B cell (primary cell): ENCODE results near the gene ARID4A. TPM values are rescaled to one million over a fixed set of nuclear protein-coding genes. Genes with fewer than 3 reads are reported as not detected.
"Not testable (repeated sequence)": the region's sequence is repeated elsewhere in the genome, so short reads cannot be mapped to it uniquely, and the experiment has no call there.

Source experiments
- ATAC-seq: fragments of 200-7000 bp; cut with Tn5 transposase; one replicate; pipeline ENCODE4 v1.10.0; 2021; ENCODE audit warnings: low read depth, mild to moderate bottlenecking, moderate number of reproducible peaks, moderate library complexity
- CTCF ChIA-PET: fragments of 350-600 bp; sonication (Branson Sonifier 250); formaldehyde crosslinking; loops from one replicate; lab custom pipeline; 2021; ENCODE audit warnings: antibody characterized with exemption, inconsistent platforms; lab: Charles Lee
- POLR2A ChIA-PET: fragments of 350-600 bp; sonication (Branson Sonifier 250); formaldehyde crosslinking; loops from one replicate; lab custom pipeline; 2021; ENCODE audit warnings: antibody characterized with exemption; lab: Charles Lee
- DNase-seq: peaks from one replicate; pipeline ENCODE4 v3.0.0; 2013
- H2AFZ ChIP-seq: 2 replicates; pipeline ENCODE4 v1.6.1; 2012; ENCODE audit warnings: mild to moderate bottlenecking, low read depth, low read length; ENCODE audit not compliant: insufficient read depth, poor library complexity, severe bottlenecking
- H3K27ac ChIP-seq, 2 donors: 1 replicate in 1 of 2; 2 replicates in 1 of 2; pipeline ENCODE4 v1.5.1; 2012 to 2013; ENCODE audit warnings: low read length in 2 of 2, mild to moderate bottlenecking in 2 of 2, moderate library complexity in 1 of 2
- H3K27me3 ChIP-seq, 4 experiments: fragments of 200-600 bp in 1 of 4; sonication (generic) in 1 of 4; replicated peaks in 1 of 4; 1 replicate in 2 of 4; 2 replicates in 2 of 4; pipeline versions ENCODE4 v1.6.1 to v1.7.0; 2013 to 2016; ENCODE audit warnings: low read length in 3 of 4, mild to moderate bottlenecking in 2 of 4, mixed read lengths in 1 of 4, moderate library complexity in 1 of 4; ENCODE audit not compliant: insufficient read depth in 4 of 4, control insufficient read depth in 3 of 4; ENCODE audit errors: control extremely low read depth in 1 of 4
- H3K36me3 ChIP-seq, 2 experiments: replicated peaks in 1 of 2; 1 replicate in 1 of 2; 2 replicates in 1 of 2; pipeline versions ENCODE4 v1.6.1 to v1.7.1; 2013; ENCODE audit warnings: low read length in 1 of 2; ENCODE audit not compliant: insufficient read depth in 2 of 2, control insufficient read depth in 1 of 2; ENCODE audit errors: control extremely low read depth in 1 of 2, extremely low read depth in 1 of 2
- H3K4me1 ChIP-seq, 2 donors: fragments of 200-600 bp in 1 of 2; sonication (generic) in 1 of 2; 1 replicate in 1 of 2; 2 replicates in 1 of 2; pipeline versions ENCODE4 v1.5.1 to v1.6.1; 2013 to 2017; ENCODE audit warnings: low read length in 2 of 2; ENCODE audit not compliant: control insufficient read depth in 2 of 2, insufficient read depth in 2 of 2
- H3K4me2 ChIP-seq: replicated peaks from 2 replicates; pipeline ENCODE3; 2012; ENCODE audit warnings: mild to moderate bottlenecking, low read depth, low read length; ENCODE audit not compliant: poor library complexity, severe bottlenecking
- H3K4me3 ChIP-seq, 5 experiments: fragments of 200-600 bp in 1 of 5; sonication (generic) in 1 of 5; 1 replicate in 3 of 5; 2 replicates in 2 of 5; pipeline versions ENCODE4 v1.5.1 to v1.7.0; 2011 to 2016; ENCODE audit warnings: low read length in 4 of 5, mild to moderate bottlenecking in 4 of 5, low read depth in 2 of 5, control low read depth in 1 of 5, moderate library complexity in 1 of 5; ENCODE audit not compliant: insufficient read depth in 1 of 5; ENCODE audit errors: control extremely low read depth in 1 of 5, extremely low read depth in 1 of 5
- H3K79me2 ChIP-seq: fragments of 200-600 bp; sonication (generic); one replicate; pipeline ENCODE4 v1.6.0; 2016; ENCODE audit warnings: low read length; ENCODE audit not compliant: control insufficient read depth, insufficient read depth
- H3K9ac ChIP-seq: fragments of 200-600 bp; sonication (generic); 2 replicates; pipeline ENCODE4 v1.6.1; 2017; ENCODE audit warnings: mild to moderate bottlenecking, low read length, moderate library complexity
- H3K9me3 ChIP-seq, 3 donors: one replicate each; pipeline versions ENCODE4 v1.6.1 to v1.7.1; 2013; ENCODE audit warnings: low read length in 2 of 3; ENCODE audit not compliant: control insufficient read depth in 2 of 3, insufficient read depth in 1 of 3; ENCODE audit errors: control extremely low read depth in 1 of 3
- H4K20me1 ChIP-seq: 2 replicates; pipeline ENCODE4 v1.6.0; 2012; ENCODE audit warnings: mild to moderate bottlenecking, low read length; ENCODE audit not compliant: insufficient read depth, control insufficient read depth, poor library complexity, severe bottlenecking
- H3K27ac Mint-ChIP-seq: one replicate; pipeline ENCODE4 v1.8.0; 2021; ENCODE audit warnings: mixed read lengths
- H3K27me3 Mint-ChIP-seq: one replicate; pipeline ENCODE4 v1.8.0; 2021; ENCODE audit warnings: mixed read lengths
- H3K4me1 Mint-ChIP-seq: one replicate; pipeline ENCODE4 v1.8.0; 2021; ENCODE audit warnings: mixed read lengths
- H3K4me3 Mint-ChIP-seq: one replicate; pipeline ENCODE4 v1.8.0; 2021; ENCODE audit warnings: mixed read lengths
- H3K9me3 Mint-ChIP-seq: one replicate; pipeline ENCODE4 v1.8.0; 2022; ENCODE audit warnings: mixed read lengths; ENCODE audit not compliant: insufficient read depth
- EZH2 ChIP-seq: IDR thresholded peaks from 2 replicates; pipeline ENCODE4 v1.6.1; 2012; ENCODE audit warnings: borderline replicate concordance, low read depth, mild to moderate bottlenecking, moderate library complexity, low read length; ENCODE audit not compliant: insufficient read depth, poor library complexity, severe bottlenecking
- WGBS: methylation state at CpG from one replicate; pipeline ENCODE4 v1.1.5; 2013; ENCODE audit warnings: missing lambda C conversion rate; ENCODE audit not compliant: insufficient coverage; 5-methylcytosine and 5-hydroxymethylcytosine counted together
- intact Hi-C: fragments of 100-400 bp; cut with micrococcal nuclease; formaldehyde crosslinking; loops from one replicate; pipeline ENCODE4 v1.10.0; 2022
- polyA plus RNA-seq: library from polyadenylated mRNA; depleted of rRNA; stranded (reverse); fragments of >200 nt; gene quantifications from 2 replicates; pipeline ENCODE4 v1.2.3, GENCODE V29; 2012
- total RNA-seq, 2 donors: library from RNA; stranded (reverse); fragments of 120-200 nt in 1 of 2; gene quantifications; 1 replicate in 1 of 2; 2 replicates in 1 of 2; pipeline versions ENCODE4 v1.2.3 to v1.2.4, GENCODE V29; 2013 to 2022
- TF ChIP-seq, protein P1 (sequence below): fragments of 200-600 bp; IDR thresholded peaks from one replicate; pipeline ENCODE4 v1.8.0; 2022; ENCODE audit warnings: antibody characterized with exemption, mild to moderate bottlenecking

ARID4A gene
- total and polyA plus RNA-seq, 2 donors (not counting 1 experiment from before 2014, with no cell fraction given) = 9.4 to 87.0 TPM

DNA sequence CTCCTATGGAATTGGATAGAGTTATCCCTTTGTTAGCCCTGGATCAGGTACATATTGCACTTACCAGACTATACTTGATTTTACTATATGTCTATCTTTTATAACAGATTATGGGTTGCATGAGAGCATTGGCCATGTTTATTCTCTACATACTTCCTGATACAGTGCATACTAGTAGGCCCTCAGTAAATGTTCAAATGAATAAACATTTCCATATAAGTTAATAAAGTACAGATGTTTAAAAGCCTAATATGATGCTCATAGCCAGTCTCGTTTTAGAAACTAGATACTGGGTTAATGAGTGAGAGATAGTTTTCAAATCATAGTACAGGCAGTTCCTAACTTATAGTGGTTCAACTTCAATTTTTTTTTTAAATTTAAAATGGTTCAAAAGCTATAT lies 57.9 kb downstream of the ARID4A start:
- no peaks in the 10 kb centered on the region for H3K27me3 Mint-ChIP-seq
- Histone ChIP-seq H3K4me3 (no peak overlapping the region), H3K36me3 (peaks cover 26 to 62% of the 10 kb centered on the region in 2 experiments), H3K9ac (no peak overlapping the region), H3K9me3 (no peaks in the 10 kb centered on the region), H3K27me3 (no peaks in the 10 kb centered on the region), H2AFZ (no peak overlapping the region), H3K27ac (no peak overlapping the region), H4K20me1 (no peaks in the 10 kb centered on the region), H3K4me2 (no peak overlapping the region), H3K4me1 (peaks cover 0 to 3% of the 10 kb centered on the region in 2 donors), H3K79me2 (no peaks in the 10 kb centered on the region)
- ATAC-seq = no peak
- H3K9me3 Mint-ChIP-seq = no peaks in the 10 kb centered on the region
- H3K4me1 Mint-ChIP-seq = peaks cover 6% of the 10 kb centered on the region
- no peak overlapping the region for H3K27ac Mint-ChIP-seq
- no peak overlapping the region for H3K4me3 Mint-ChIP-seq
- no peak for DNase-seq
- WGBS = no CpG with 5 or more reads among the region's 1 CpG
- ChIA-PET CTCF (no interaction called here), POLR2A (no interaction called here)
- intact Hi-C loops = no loop called here
- TF ChIP-seq, protein P1, sequence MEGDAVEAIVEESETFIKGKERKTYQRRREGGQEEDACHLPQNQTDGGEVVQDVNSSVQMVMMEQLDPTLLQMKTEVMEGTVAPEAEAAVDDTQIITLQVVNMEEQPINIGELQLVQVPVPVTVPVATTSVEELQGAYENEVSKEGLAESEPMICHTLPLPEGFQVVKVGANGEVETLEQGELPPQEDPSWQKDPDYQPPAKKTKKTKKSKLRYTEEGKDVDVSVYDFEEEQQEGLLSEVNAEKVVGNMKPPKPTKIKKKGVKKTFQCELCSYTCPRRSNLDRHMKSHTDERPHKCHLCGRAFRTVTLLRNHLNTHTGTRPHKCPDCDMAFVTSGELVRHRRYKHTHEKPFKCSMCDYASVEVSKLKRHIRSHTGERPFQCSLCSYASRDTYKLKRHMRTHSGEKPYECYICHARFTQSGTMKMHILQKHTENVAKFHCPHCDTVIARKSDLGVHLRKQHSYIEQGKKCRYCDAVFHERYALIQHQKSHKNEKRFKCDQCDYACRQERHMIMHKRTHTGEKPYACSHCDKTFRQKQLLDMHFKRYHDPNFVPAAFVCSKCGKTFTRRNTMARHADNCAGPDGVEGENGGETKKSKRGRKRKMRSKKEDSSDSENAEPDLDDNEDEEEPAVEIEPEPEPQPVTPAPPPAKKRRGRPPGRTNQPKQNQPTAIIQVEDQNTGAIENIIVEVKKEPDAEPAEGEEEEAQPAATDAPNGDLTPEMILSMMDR = no peak
- no peak for TF ChIP-seq EZH2

DNA sequence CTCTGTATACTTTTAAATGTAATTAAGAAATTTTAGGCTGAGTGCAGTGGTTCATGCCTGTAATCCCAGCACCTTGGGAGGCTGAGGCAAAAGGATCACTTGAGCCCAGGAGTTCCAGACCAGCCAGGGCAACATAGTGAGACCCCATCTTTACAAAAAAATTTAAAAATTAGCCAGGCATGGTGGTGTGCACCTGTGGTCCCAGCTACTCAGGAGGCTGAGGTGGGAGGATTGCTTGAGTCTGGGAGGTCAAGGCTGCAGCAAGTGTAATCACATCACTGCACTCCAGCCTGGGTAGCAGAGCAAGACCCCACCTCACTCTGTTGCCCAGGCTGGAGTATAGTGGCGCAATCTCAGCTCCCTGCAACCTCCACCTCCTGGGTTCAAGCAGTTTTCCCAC lies 63.9 kb downstream of the ARID4A start:
- not testable (repeated sequence) for H3K9ac ChIP-seq, H2AFZ ChIP-seq, H3K4me1 ChIP-seq, DNase-seq, H3K9me3 Mint-ChIP-seq, H3K79me2 ChIP-seq, H3K4me1 Mint-ChIP-seq, H3K27me3 Mint-ChIP-seq, H3K4me3 Mint-ChIP-seq, H3K4me3 ChIP-seq, H3K9me3 ChIP-seq, H3K27me3 ChIP-seq, ATAC-seq, H3K27ac Mint-ChIP-seq, H3K27ac ChIP-seq, H4K20me1 ChIP-seq, H3K4me2 ChIP-seq
- no CpG with 5 or more reads among the region's 1 CpG for WGBS
- CTCF ChIA-PET = interaction anchor here (1.4 kb wide), 1 partner anchor 64 kb away, joined by 4 read pairs; the partner anchor contains the start of gene ARID4A
- H3K36me3 ChIP-seq = peaks cover 19 to 49% of the 10 kb centered on the region in 2 experiments
- POLR2A ChIA-PET = interaction anchor here (1.2 kb wide), 1 partner anchor 16 kb away, joined by 7 read pairs; no protein-coding TSS in a partner anchor
- intact Hi-C loops = loop anchor here (2.0 kb wide), 1 partner anchor 253 kb away; no protein-coding TSS in a partner anchor
